ENCODE measurements around the gene FAM20B. TPM values are rescaled to one million over a fixed set of nuclear protein-coding genes. Genes with fewer than 3 reads are reported as not detected.
A peak's percentile ranks its signal among the peaks of the same experiment; 100 is the strongest.

The FAM20B gene
- total and polyA plus RNA-seq, 2 experiments from 2014 or later: 5.3 to 22.5 TPM

DNA sequence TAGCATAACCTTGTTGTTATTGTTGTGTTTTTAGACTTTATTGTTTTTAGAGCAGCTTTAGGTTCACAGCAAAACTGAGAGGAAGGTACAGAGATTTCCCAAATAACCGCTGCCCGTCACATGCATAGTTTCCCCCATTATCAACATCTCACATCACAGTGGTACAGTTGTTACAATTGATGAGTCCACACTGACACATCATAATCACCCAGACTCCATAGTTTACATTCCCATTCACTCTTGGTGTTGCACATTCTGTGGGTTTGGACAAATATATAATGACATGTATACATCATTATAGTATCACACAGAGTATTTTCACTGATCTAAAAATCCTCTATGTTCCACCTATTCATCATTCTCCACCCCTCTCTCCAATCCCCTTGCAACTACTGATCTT is 30.2 kb downstream of the FAM20B start (continued):
- TF ChIP-seq, protein P1, sequence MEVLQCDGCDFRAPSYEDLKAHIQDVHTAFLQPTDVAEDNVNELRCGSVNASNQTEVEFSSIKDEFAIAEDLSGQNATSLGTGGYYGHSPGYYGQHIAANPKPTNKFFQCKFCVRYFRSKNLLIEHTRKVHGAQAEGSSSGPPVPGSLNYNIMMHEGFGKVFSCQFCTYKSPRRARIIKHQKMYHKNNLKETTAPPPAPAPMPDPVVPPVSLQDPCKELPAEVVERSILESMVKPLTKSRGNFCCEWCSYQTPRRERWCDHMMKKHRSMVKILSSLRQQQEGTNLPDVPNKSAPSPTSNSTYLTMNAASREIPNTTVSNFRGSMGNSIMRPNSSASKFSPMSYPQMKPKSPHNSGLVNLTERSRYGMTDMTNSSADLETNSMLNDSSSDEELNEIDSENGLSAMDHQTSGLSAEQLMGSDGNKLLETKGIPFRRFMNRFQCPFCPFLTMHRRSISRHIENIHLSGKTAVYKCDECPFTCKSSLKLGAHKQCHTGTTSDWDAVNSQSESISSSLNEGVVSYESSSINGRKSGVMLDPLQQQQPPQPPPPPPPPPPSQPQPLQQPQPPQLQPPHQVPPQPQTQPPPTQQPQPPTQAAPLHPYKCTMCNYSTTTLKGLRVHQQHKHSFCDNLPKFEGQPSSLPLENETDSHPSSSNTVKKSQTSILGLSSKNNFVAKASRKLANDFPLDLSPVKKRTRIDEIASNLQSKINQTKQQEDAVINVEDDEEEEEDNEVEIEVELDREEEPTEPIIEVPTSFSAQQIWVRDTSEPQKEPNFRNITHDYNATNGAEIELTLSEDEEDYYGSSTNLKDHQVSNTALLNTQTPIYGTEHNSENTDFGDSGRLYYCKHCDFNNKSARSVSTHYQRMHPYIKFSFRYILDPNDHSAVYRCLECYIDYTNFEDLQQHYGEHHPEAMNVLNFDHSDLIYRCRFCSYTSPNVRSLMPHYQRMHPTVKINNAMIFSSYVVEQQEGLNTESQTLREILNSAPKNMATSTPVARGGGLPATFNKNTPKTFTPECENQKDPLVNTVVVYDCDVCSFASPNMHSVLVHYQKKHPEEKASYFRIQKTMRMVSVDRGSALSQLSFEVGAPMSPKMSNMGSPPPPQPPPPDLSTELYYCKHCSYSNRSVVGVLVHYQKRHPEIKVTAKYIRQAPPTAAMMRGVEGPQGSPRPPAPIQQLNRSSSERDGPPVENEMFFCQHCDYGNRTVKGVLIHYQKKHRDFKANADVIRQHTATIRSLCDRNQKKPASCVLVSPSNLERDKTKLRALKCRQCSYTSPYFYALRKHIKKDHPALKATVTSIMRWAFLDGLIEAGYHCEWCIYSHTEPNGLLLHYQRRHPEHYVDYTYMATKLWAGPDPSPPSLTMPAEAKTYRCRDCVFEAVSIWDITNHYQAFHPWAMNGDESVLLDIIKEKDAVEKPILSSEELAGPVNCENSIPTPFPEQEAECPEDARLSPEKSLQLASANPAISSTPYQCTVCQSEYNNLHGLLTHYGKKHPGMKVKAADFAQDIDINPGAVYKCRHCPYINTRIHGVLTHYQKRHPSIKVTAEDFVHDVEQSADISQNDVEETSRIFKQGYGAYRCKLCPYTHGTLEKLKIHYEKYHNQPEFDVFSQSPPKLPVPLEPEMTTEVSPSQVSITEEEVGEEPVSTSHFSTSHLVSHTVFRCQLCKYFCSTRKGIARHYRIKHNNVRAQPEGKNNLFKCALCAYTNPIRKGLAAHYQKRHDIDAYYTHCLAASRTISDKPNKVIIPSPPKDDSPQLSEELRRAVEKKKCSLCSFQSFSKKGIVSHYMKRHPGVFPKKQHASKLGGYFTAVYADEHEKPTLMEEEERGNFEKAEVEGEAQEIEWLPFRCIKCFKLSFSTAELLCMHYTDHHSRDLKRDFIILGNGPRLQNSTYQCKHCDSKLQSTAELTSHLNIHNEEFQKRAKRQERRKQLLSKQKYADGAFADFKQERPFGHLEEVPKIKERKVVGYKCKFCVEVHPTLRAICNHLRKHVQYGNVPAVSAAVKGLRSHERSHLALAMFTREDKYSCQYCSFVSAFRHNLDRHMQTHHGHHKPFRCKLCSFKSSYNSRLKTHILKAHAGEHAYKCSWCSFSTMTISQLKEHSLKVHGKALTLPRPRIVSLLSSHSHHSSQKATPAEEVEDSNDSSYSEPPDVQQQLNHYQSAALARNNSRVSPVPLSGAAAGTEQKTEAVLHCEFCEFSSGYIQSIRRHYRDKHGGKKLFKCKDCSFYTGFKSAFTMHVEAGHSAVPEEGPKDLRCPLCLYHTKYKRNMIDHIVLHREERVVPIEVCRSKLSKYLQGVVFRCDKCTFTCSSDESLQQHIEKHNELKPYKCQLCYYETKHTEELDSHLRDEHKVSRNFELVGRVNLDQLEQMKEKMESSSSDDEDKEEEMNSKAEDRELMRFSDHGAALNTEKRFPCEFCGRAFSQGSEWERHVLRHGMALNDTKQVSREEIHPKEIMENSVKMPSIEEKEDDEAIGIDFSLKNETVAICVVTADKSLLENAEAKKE (CRISPR knock-in tag; IDR thresholded peaks at IDR 0.05): no peak
- TF ChIP-seq NANOG (IDR thresholded peaks at IDR 0.05; ENCODE audit: borderline replicate concordance) (no peak), JUNB (IDR thresholded peaks at IDR 0.05; ENCODE audit: unreplicated experiment) (no peak), EZH2 (IDR thresholded peaks at IDR 0.05; ENCODE audit: low read depth, unreplicated experiment) (no peak), POLR2AphosphoS5 (IDR thresholded peaks at IDR 0.05; ENCODE audit: low read depth) (no peak)

DNA sequence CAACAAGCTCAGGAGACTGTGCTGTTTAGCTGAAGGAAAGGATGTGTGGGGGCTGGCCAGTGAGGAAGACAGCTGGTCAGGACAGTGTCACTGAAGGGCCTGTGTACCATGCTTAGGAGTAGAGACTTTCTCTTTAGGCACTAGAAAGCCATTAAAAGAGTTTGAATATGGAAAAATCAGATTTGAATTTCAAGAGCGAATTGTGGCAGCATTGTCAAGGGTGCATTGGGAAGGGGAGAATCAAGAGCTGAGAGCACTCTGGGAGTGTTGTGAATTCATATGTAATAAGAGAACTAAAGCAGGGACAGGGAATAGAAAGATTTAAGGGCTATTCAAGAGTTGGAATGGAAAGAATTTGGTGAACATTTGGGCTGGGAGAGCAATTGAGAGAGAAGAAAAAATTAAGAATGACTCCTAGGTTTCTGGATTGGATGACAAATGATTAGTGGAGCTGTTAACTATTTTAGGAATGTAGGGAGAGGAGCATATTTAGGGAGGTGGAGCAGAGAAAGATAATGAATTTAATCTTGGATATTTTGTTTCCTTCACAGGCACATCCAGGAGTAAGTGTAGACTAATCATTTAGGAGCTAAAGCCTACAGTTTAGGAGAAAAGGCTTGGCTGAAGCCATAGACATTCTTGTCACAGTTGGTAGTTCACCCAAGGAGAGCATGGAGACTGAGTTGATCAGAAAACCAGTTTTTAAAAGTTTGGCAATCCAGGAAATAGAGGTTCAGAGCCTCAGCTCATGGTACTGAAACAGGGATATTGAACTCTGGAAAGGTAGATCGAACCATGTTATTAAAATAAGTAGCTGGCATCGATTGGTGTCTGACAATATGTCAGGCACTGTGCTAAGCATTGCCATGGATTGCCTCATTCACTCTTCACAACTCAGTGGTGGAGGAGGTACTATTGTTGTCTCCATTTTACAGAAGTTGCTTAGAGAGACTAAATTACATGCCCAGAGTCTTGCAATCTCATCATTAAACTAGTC is 33.1 kb downstream of the FAM20B start:
- Histone ChIP-seq H3K36me3 (ENCODE audit: insufficient read depth) (no peaks in the 10 kb centered on the region), H3K4me1 (ENCODE audit: insufficient read depth) (peaks cover 30% of the 10 kb centered on the region), H3K79me2 (replicated peaks; ENCODE audit: insufficient read depth) (no peaks in the 10 kb centered on the region), H3K27me3 (ENCODE audit: insufficient read depth) (no peaks in the 10 kb centered on the region), H2AFZ (no peak overlapping the region), H3K4me2 (peak overlapping the region; percentile 34), H3F3A (replicated peaks; ENCODE audit: low read depth) (no peaks in the 10 kb centered on the region), H3K9me2 (ENCODE audit: insufficient read depth) (no peaks in the 10 kb centered on the region), H3K4me3 (peak overlapping the region; percentile 4; the same call in 1 of the 2 replicates), H3K27ac (ENCODE audit: low read depth) (peak overlapping the region; percentile 64), H4K20me1 (replicated peaks; ENCODE audit: insufficient read depth) (no peaks in the 10 kb centered on the region)
- Mint-ChIP-seq H3K36me3 (ENCODE audit: low read depth) (peaks cover 37% of the 10 kb centered on the region), H3K4me3 (peak overlapping the region; percentile 0), H3K27me3 (ENCODE audit: insufficient read depth, low read depth, poor library complexity) (no peaks in the 10 kb centered on the region), H3K27ac (peak overlapping the region; percentile 28), H3K9me3 (peaks cover 3% of the 10 kb centered on the region; the same call in 1 of the 3 replicates), H3K4me1 (peaks cover 19% of the 10 kb centered on the region)
- peak; percentile 29 for DNase-seq (ENCODE audit: low spot score)
- no peak for TF ChIP-seq ZNF114 (CRISPR knock-in tag; IDR thresholded peaks at IDR 0.05)
- TF ChIP-seq, protein P1 (CRISPR knock-in tag; IDR thresholded peaks at IDR 0.05): peak; percentile 31; the same call in 1 of the 2 replicates
- ATAC-seq: peak; percentile 55

Measured in GM23338 (cell line).